A549 (cell line): Measurements from ENCODE around the gene PLEKHH1.

ENCODE experiments used
- CHD4 ChIP-seq: fragments of 200-600 bp; sonication (generic); IDR thresholded peaks from 2 replicates; pipeline ENCODE4 v1.6.1; 2016; ENCODE audit warnings: antibody characterized with exemption, mild to moderate bottlenecking, borderline replicate concordance
- ELK1 ChIP-seq: fragments of 150-350 bp; IDR thresholded peaks from 2 replicates; pipeline ENCODE4 v1.6.1; 2014; ENCODE audit warnings: low read depth, mild to moderate bottlenecking, low read length
- EP300 ChIP-seq, 2 experiments: fragments of >200 bp; sonication (Bioruptor Twin); formaldehyde crosslinking; IDR thresholded peaks; 2 replicates in 1 of 2; 3 replicates in 1 of 2; pipeline ENCODE4 v1.6.1; 2016 to 2017
- JUNB ChIP-seq: fragments of >200 bp; sonication (Bioruptor Twin); formaldehyde crosslinking; IDR thresholded peaks from 2 replicates; pipeline ENCODE4 v1.6.1; 2016
- KDM5A ChIP-seq: fragments of 200-600 bp; sonication (generic); IDR thresholded peaks from 2 replicates; pipeline ENCODE4 v1.6.1; 2016; ENCODE audit warnings: antibody characterized with exemption, mild to moderate bottlenecking
- MAFK ChIP-seq: fragments of 450-650 bp; IDR thresholded peaks from 2 replicates; pipeline ENCODE4 v1.6.1; 2014; ENCODE audit not compliant: partially characterized antibody
- MAX ChIP-seq: IDR thresholded peaks from 2 replicates; pipeline ENCODE4 v1.6.1; 2012
- RAD21 ChIP-seq, 2 experiments: fragments of >200 bp in 1 of 2; sonication (Bioruptor Twin) in 1 of 2; formaldehyde crosslinking in 1 of 2; IDR thresholded peaks in 1 of 2; conservative IDR thresholded peaks in 1 of 2; 2 replicates in 1 of 2; 3 replicates in 1 of 2; pipeline ENCODE4 v1.6.1; 2012 to 2018; ENCODE audit warnings: inconsistent platforms in 1 of 2
- RCOR1 ChIP-seq: fragments of 150-350 bp; IDR thresholded peaks from 2 replicates; pipeline ENCODE4 v1.6.1; 2014; ENCODE audit warnings: antibody characterized with exemption, low read length, low read depth
- TFCP2L1 ChIP-seq: fragments of 250-450 bp; sonication (Bioruptor Pico); IDR thresholded peaks from 2 replicates; pipeline ENCODE4 v1.5.0; 2021; ENCODE audit warnings: mild to moderate bottlenecking
- USF2 ChIP-seq: fragments of 450-650 bp; IDR thresholded peaks from 2 replicates; pipeline ENCODE4 v1.6.1; 2014; ENCODE audit warnings: antibody characterized with exemption
- TF ChIP-seq, protein P1 (sequence below): fragments of >200 bp; sonication (Bioruptor Twin); formaldehyde crosslinking; IDR thresholded peaks from 3 replicates; pipeline ENCODE4 v1.5.1; 2016
- TF ChIP-seq, protein P2 (sequence below): fragments of 200-600 bp; sonication (generic); IDR thresholded peaks from 2 replicates; pipeline ENCODE4 v1.6.1; 2016; ENCODE audit warnings: antibody characterized with exemption, mild to moderate bottlenecking, moderate library complexity
- TF ChIP-seq, protein P3 (sequence below): IDR thresholded peaks from 2 replicates; pipeline ENCODE4 v1.6.1; 2012; ENCODE audit warnings: low read depth, borderline replicate concordance

DNA sequence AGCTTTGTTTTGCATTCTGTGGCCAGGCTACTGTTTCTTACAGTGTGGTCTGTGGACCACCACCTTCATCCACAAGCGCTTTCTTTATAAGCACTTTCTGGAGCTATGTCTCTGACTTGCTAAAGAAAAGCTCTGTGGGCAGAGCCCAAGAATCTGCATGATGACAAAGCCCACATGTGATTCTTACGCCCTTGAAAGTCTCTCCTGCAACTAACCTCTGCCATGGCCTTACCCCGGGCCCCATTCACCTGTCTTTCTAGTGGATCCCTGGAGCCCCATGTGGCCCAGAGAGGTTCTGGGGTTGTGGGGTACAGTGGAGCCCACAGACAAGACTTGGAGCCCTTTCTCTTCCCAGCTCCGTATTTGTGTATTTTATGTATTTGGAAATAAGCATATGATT lies 16.6 kb downstream of the PLEKHH1 start:
- TF ChIP-seq KDM5A (no peak), JUNB (no peak), ELK1 (no peak), RAD21 (conservative IDR thresholded peaks at IDR 0.05 in 1 of 2, IDR thresholded peaks at IDR 0.05 in 1 of 2) (no peak), MAX (no peak), RCOR1 (no peak), CHD4 (no peak), TFCP2L1 (no peak), USF2 (no peak), MAFK (no peak), EP300 (IDR thresholded peaks at IDR 0.05) (no peak)
- TF ChIP-seq, protein P1, sequence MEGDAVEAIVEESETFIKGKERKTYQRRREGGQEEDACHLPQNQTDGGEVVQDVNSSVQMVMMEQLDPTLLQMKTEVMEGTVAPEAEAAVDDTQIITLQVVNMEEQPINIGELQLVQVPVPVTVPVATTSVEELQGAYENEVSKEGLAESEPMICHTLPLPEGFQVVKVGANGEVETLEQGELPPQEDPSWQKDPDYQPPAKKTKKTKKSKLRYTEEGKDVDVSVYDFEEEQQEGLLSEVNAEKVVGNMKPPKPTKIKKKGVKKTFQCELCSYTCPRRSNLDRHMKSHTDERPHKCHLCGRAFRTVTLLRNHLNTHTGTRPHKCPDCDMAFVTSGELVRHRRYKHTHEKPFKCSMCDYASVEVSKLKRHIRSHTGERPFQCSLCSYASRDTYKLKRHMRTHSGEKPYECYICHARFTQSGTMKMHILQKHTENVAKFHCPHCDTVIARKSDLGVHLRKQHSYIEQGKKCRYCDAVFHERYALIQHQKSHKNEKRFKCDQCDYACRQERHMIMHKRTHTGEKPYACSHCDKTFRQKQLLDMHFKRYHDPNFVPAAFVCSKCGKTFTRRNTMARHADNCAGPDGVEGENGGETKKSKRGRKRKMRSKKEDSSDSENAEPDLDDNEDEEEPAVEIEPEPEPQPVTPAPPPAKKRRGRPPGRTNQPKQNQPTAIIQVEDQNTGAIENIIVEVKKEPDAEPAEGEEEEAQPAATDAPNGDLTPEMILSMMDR, result no peak
- TF ChIP-seq, protein P2, sequence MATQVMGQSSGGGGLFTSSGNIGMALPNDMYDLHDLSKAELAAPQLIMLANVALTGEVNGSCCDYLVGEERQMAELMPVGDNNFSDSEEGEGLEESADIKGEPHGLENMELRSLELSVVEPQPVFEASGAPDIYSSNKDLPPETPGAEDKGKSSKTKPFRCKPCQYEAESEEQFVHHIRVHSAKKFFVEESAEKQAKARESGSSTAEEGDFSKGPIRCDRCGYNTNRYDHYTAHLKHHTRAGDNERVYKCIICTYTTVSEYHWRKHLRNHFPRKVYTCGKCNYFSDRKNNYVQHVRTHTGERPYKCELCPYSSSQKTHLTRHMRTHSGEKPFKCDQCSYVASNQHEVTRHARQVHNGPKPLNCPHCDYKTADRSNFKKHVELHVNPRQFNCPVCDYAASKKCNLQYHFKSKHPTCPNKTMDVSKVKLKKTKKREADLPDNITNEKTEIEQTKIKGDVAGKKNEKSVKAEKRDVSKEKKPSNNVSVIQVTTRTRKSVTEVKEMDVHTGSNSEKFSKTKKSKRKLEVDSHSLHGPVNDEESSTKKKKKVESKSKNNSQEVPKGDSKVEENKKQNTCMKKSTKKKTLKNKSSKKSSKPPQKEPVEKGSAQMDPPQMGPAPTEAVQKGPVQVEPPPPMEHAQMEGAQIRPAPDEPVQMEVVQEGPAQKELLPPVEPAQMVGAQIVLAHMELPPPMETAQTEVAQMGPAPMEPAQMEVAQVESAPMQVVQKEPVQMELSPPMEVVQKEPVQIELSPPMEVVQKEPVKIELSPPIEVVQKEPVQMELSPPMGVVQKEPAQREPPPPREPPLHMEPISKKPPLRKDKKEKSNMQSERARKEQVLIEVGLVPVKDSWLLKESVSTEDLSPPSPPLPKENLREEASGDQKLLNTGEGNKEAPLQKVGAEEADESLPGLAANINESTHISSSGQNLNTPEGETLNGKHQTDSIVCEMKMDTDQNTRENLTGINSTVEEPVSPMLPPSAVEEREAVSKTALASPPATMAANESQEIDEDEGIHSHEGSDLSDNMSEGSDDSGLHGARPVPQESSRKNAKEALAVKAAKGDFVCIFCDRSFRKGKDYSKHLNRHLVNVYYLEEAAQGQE, result no peak
- TF ChIP-seq, protein P3, sequence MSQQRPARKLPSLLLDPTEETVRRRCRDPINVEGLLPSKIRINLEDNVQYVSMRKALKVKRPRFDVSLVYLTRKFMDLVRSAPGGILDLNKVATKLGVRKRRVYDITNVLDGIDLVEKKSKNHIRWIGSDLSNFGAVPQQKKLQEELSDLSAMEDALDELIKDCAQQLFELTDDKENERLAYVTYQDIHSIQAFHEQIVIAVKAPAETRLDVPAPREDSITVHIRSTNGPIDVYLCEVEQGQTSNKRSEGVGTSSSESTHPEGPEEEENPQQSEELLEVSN, result no peak
